ENCODE results near the gene CDH2. TPM values are rescaled to one million over a fixed set of nuclear protein-coding genes. Genes with fewer than 3 reads are reported as not detected.

CDH2 gene
- total RNA-seq, 1 experiment from 2014 or later: 36.2 TPM

GRCh38 chr18:28044036-28044435 lies 132.9 kb downstream of the CDH2 start:
- Histone ChIP-seq H3K23ac (ENCODE audit: insufficient read length, low read depth, low read length) (no peak overlapping the region), H3K9me3 (ENCODE audit: control insufficient read depth, low read depth, low read length) (no peaks in the 10 kb centered on the region), H3K56ac (ENCODE audit: insufficient read length, low read depth, low read length) (no peak overlapping the region), H2BK12ac (ENCODE audit: insufficient read length, low read depth, low read length) (no peak overlapping the region), H2BK5ac (ENCODE audit: insufficient read length, low read length) (no peak overlapping the region), H3K4me1 (ENCODE audit: insufficient read depth, low read length) (peaks cover 20% of the 10 kb centered on the region), H2BK120ac (ENCODE audit: low read depth, low read length, poor library complexity, severe bottlenecking) (no peak overlapping the region), H3K79me2 (ENCODE audit: insufficient read depth, low read length) (no peaks in the 10 kb centered on the region; the same call in 1 of the 2 replicates), H3K27me3 (ENCODE audit: insufficient read depth, low read length) (no peaks in the 10 kb centered on the region), H2BK20ac (ENCODE audit: low read depth, low read length, poor library complexity, severe bottlenecking) (no peak overlapping the region), H4K5ac (ENCODE audit: insufficient read length, low read depth, low read length) (no peak overlapping the region), H3K23me2 (ENCODE audit: insufficient read length, low read depth, low read length, poor library complexity, severe bottlenecking) (no peaks in the 10 kb centered on the region), H3K18ac (ENCODE audit: insufficient read length, low read depth, low read length) (no peak overlapping the region), H2BK15ac (ENCODE audit: low read depth, low read length) (no peak overlapping the region), H2AK5ac (ENCODE audit: insufficient read length, low read length) (no peak overlapping the region), H3K4me2 (ENCODE audit: insufficient read depth, insufficient read length, low read length) (no peak overlapping the region), H3K79me1 (ENCODE audit: insufficient read depth, low read depth, low read length, poor library complexity, severe bottlenecking) (no peaks in the 10 kb centered on the region), H4K20me1 (ENCODE audit: control insufficient read depth, insufficient read depth, insufficient read length) (no peaks in the 10 kb centered on the region), H3K14ac (ENCODE audit: insufficient read depth, low read length) (no peak overlapping the region), H4K91ac (ENCODE audit: insufficient read length, low read depth, low read length) (no peak overlapping the region), H3K27ac (ENCODE audit: insufficient read length, low read depth, low read length) (no peak overlapping the region), H2AFZ (ENCODE audit: low read length) (no peak overlapping the region), H4K8ac (replicated peaks; ENCODE audit: insufficient read length, low read depth, low read length) (no peak overlapping the region), H3K4ac (ENCODE audit: low read depth, low read length) (no peak overlapping the region), H3T11ph (ENCODE audit: low read length) (no peak overlapping the region), H3K9ac (ENCODE audit: extremely low read depth, insufficient read length, low read length) (no peak overlapping the region)
- H3K9me3 Mint-ChIP-seq: no peaks in the 10 kb centered on the region
- WGBS (ENCODE audit: extremely low coverage, insufficient read length, low lambda C conversion rate): no CpG with 5 or more reads among the region's 4 CpGs
- H3K36me3 Mint-ChIP-seq (ENCODE audit: insufficient read depth in 1 of 3, low read depth in 3 of 3): no peaks in the 10 kb centered on the region
- H3K4me3 Mint-ChIP-seq: no peak overlapping the region
- H3K27me3 Mint-ChIP-seq (ENCODE audit: low read depth): no peaks in the 10 kb centered on the region
- TF ChIP-seq, protein P1, sequence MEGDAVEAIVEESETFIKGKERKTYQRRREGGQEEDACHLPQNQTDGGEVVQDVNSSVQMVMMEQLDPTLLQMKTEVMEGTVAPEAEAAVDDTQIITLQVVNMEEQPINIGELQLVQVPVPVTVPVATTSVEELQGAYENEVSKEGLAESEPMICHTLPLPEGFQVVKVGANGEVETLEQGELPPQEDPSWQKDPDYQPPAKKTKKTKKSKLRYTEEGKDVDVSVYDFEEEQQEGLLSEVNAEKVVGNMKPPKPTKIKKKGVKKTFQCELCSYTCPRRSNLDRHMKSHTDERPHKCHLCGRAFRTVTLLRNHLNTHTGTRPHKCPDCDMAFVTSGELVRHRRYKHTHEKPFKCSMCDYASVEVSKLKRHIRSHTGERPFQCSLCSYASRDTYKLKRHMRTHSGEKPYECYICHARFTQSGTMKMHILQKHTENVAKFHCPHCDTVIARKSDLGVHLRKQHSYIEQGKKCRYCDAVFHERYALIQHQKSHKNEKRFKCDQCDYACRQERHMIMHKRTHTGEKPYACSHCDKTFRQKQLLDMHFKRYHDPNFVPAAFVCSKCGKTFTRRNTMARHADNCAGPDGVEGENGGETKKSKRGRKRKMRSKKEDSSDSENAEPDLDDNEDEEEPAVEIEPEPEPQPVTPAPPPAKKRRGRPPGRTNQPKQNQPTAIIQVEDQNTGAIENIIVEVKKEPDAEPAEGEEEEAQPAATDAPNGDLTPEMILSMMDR (conservative IDR thresholded peaks at IDR 0.05): no peak
- DNase-seq: no peak
- H3K4me1 Mint-ChIP-seq: peaks cover 32 to 48% of the 10 kb centered on the region in 2 experiments
- H3K27ac Mint-ChIP-seq: no peak overlapping the region
